HG03175 (cell line): Measurements from ENCODE around the gene FBXO41.
"Not testable (repeated sequence)": the region's sequence is repeated elsewhere in the genome, so short reads cannot be mapped to it uniquely, and the experiment has no call there.

Experiments
- ATAC-seq: cut with Tn5 transposase; IDR thresholded peaks from one replicate; pipeline ENCODE4 v1.9.1; 2021; ENCODE audit warnings: mild to moderate bottlenecking, moderate library complexity; ENCODE audit not compliant: unreplicated experiment

Gene FBXO41

DNA sequence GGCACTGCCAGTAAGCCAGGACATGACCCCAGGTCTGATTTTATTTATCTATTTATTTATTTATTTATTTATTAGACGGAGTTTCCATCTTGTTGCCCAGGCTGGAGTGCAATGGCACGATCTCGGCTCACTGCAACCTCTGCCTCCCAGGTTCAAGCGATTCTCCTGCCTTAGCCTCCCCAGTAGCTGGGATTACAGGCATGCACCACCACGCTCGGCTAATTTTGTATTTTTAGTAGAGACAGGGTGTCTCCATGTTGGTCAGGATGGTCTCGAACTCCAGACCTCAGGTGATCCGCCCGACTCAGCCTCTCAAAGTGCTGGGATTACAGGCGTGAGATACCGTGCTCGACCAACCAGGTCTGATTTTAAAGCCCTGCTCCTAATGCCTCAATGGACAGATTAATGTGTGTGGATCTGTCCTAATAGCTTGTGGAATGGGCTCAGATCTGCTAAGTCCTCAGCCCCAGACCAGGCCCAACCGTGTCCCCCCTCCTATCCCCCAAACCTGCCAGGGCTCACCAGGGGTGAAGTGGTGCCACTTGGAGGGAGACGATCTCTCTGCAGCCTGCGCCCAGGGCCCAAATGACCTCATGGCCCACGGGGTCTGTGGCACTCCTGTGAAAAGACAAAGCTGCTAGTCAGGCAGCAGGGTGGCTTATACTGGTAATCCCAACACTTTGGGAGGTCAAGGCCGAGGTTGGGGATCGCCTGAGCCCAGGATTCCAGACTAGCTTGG, 21.4 kb downstream of the FBXO41 start:
- ATAC-seq: not testable (repeated sequence)

GRCh38 chr2:73262108-73262651, 22.1 kb downstream of the FBXO41 start:
- ATAC-seq: no peak

DNA sequence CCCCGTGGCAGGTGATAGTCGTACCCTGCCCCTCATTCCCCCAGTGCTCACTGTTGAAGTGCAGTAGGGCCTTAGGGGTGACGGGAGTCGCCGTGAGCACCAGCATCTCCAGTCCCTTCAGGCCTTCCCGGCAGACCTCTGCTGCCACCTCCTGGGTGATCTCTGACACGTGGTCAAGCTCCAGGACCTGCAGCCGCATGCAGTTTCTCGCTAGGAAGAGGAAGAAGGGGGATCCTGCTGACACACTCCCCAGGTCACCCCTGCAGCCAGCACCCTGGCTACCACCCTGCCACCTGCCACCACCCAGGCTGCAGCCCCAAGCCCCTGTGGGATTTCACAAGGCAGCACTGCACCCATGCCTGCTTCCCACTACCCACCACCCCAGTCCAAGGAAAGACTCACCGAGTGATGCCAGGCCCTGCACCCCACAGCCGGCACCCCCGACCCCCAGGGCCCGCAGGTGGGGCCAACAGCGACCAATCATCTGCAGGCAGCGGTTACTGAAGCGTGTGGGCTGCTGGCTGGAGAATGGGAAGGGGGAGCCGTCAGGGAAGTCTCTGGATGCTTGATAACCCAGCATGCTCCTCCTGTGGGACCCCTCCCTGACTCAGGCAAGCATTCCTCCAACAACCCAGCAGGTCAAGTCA, 23.8 kb downstream of the FBXO41 start:
- ATAC-seq: no peak

GRCh38 chr2:73259704-73260337, 24.5 kb downstream of the FBXO41 start:
- no peak for ATAC-seq

DNA sequence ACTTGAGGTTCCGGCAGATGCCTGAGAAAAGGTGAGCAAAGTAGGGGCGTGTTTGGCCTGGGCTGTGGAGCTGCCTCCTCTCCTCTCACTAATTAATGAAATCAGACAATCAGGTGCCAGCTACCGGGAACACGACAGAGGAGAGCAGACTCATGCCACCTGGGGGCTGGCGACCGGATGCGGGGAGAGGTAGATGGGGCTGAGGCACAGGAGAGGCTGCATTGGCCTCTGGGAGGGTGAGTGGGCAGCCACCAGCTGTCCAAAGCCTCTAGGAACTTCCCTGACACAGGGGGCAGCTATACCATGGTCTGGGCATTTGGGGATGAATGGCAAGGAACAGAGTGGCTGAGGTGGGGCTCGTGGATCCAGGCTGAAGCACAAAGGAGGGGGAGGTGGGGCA, 25.0 kb downstream of the FBXO41 start:
- ATAC-seq: no peak

- ATAC-seq: no peak
These were observed 25.4 kb downstream of the FBXO41 start for GRCh38 chr2:73258913-73259215.

DNA sequence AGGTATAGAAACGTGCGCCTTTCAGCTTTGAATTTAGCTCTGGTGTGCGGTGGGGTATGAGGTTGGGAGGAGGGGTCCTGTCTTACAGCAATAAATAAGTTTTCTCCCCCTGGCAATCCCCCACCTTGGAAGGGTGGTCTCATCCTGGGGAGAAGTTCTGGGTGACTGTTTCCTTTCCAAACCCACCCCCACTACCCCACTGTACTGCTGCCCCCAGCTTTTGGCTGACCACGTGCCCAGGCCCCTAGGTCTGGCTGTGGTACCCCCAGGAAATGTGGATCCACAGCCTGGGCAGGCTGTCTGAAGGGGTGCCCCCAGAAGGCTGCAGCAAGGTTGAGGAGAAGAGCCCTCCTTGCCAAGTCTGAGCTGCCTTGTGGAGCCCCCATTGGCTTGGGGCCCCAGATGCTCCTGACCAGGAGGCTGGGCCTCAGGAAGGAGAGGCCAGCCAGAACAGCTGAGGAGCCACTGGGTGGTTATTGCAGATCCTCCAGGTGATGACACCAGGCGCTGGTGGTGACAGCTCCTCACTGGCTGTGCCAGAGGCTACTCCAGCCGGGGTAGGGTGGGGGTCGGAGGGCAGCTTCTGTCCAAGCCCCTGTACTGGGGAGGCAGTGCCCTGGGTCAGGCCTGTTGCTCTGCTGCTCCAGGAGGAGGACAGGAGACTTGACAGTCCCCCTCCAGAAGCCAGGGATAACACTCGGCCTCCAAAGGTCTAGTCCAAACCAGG, 25.9 kb downstream of the FBXO41 start:
- no peak for ATAC-seq

- no peak for ATAC-seq
These were observed 26.7 kb downstream of the FBXO41 start for GRCh38 chr2:73257425-73258125.

DNA sequence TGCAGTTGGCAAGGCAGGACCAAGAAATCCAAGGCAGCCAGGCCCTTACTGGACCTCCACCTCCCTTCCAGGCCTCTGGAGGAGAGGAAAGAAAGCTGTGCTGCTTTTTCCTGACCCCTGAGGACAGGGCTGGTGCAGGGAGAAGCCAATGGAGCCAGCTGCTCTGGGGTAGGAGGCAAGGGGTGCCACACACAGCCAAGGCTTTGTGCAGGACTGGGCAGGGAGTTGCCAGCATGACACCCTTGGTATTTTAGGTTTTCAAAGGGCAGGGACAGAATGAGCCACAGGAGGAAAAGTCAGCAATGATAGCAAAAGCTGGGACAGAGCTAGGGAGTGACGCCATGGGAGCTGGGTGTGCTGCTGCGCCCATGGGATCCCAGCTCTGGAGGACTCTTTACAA, 27.3 kb downstream of the FBXO41 start:
- ATAC-seq: no peak

GRCh38 chr2:73256618-73256922, 27.7 kb downstream of the FBXO41 start:
- no peak for ATAC-seq

- no peak for ATAC-seq
These were observed 28.2 kb downstream of the FBXO41 start for GRCh38 chr2:73255907-73256617.

GRCh38 chr2:73255007-73255644, 29.2 kb downstream of the FBXO41 start:
- no peak for ATAC-seq

DNA sequence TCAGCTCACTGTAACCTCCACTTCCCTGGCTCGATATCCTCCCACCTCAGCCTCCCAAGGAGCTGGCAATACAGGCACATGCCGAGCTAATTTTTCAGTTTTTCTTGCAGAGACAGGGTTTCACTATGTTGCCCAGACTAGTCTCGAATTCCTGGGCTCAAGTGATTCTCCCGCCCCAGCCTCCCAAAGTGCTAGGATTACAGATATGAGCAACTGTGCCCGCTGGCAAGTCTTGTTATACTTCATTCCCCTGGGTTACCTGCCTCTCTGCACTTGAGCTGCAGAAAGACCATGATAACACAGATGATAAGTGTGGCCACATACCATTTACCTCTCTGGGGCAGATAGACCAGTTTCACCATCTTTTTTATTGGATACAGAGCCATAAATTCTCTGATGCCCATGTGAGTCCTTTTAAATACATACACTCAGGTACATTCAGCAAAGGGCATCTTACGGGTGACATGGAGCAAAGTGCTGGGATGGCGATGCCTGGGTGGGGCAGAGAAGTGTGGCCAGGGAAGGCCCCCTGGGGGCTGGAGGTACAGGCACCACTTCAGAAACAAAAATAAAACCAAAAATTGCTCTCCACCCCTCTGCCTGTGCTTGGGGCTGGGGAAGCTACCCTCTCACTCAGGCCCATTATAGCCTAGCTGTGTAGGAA, 29.8 kb downstream of the FBXO41 start:
- no peak for ATAC-seq

DNA sequence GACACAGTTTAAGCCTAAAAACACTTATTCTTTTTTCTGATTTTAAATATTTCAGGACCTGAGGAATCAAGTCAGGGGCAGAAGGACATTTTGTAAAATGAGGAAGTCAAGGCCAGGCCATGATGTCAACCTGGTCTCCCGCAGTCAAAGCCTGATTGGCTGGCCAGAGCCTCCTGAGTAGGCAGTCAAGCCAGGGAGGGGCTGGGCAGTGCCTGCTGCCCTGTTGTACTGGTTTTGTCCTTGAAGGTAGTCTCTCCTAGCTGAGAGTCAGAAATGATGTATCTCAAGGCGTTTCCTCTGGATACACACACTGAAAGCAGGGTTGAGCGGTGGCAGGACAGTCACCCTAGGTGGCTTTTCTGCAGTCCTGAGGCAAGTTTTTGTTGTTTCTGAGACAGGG, 30.4 kb downstream of the FBXO41 start:
- no peak for ATAC-seq

- ATAC-seq: no peak
These were observed 30.9 kb downstream of the FBXO41 start for GRCh38 chr2:73253400-73253799.

DNA sequence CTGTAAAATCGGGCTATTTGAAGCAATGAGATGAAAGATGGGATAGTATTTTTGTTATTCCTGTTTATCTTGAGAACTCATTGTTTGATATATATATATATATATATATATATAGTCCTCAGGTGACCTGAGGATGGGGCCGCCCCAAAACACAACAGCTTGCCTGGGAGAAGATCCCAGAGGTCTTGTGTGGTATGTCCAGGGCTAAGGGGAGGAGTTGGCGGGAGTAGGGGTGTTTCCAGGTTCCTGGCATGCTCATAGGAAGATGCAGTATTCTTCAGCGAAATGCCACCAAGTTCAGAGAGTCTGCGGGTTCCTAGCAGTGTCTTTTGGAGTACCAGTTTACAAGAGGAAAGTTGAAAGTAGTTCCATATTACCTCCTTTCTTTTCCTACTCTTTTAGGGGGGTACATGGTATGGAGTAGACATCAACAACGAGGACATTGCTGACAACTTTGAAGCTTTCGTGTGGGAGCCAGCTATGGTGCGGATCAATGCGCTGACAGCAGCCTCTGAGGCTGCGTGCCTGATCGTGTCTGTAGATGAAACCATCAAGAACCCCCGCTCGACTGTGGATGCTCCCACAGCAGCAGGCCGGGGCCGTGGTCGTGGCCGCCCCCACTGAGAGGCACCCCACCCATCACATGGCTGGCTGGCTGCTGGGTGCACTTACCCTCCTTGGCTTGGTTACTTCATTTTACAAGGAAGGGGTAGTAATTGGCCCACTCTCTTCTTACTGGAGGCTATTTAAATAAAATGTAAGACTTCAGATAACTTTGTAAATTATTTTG, 31.8 kb downstream of the FBXO41 start:
- ATAC-seq: no peak

DNA sequence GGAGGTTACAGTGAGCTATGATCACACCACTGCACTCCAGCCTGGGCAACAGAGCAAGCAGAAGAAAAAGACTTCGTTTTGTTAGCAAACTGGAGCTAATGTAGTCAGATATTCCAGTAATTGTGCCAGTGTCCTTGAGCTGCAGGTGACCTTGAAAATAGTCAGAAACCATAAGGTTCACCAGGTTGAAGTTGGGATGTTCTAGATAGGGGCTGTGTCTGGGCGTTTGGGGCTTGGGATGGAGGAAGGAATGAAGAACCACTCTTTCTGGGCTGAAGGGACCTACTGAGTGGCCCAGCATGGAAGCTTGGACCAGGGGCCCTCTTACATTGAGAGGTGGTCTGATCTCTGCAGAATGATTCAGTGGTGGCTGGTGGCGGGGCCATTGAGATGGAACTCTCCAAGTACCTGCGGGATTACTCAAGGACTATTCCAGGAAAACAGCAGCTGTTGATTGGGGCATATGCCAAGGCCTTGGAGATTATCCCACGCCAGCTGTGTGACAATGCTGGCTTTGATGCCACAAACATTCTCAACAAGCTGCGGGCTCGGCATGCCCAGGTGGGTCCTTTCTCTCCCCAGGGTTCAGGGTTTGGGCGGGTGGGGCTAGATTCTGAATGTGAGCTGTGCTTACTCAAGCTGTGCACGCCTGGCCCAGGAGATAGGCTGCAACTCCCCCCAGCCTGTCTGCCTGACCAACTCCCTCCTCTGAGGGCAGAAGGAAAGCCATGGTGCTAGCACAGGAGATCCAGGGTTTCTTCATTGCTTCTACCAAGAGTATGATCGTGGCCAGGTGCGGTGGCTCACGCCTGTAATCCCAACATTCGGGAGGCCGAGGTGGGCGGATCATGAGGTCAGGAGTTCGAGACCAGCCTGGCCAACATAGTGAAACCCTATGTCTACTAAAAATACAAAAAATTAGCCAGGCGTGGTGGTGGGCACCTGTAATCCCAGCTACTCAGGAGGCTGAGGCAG, 33.1 kb downstream of the FBXO41 start:
- no peak for ATAC-seq
